PC-9 (cell line): ENCODE measurements around the gene NHLRC2.

Source experiments
- EZH2 ChIP-seq: fragments of 200-600 bp; sonication (generic); IDR thresholded peaks from 2 replicates; pipeline ENCODE4 v1.8.0; 2017; ENCODE audit warnings: antibody characterized with exemption, low read depth
- TF ChIP-seq, protein P1 (sequence below): fragments of 200-600 bp; sonication (generic); conservative IDR thresholded peaks from 2 replicates; pipeline ENCODE4 v1.6.1; 2017; ENCODE audit warnings: mixed run types, antibody characterized with exemption, mild to moderate bottlenecking, moderate library complexity

DNA sequence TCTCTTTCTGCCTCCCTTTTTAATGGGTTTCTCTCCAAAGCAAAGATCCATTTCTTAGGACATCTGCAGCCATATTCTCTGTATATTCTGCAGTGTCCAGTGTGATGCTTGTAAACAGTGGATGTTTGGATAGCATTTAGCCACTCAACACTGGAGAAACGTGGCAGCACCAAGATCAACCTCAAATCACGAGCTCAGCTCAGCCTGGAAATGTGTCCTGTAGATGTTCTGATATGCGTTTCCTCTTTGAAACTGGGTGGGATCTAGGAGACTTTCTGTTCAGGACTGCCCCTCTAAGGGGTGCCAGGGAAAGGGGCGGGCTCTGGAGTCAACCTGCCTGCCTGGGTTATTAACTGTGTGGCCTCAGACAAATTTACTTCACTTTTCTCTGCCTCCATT lies 91.2 kb downstream of the NHLRC2 start:
- TF ChIP-seq, protein P1, sequence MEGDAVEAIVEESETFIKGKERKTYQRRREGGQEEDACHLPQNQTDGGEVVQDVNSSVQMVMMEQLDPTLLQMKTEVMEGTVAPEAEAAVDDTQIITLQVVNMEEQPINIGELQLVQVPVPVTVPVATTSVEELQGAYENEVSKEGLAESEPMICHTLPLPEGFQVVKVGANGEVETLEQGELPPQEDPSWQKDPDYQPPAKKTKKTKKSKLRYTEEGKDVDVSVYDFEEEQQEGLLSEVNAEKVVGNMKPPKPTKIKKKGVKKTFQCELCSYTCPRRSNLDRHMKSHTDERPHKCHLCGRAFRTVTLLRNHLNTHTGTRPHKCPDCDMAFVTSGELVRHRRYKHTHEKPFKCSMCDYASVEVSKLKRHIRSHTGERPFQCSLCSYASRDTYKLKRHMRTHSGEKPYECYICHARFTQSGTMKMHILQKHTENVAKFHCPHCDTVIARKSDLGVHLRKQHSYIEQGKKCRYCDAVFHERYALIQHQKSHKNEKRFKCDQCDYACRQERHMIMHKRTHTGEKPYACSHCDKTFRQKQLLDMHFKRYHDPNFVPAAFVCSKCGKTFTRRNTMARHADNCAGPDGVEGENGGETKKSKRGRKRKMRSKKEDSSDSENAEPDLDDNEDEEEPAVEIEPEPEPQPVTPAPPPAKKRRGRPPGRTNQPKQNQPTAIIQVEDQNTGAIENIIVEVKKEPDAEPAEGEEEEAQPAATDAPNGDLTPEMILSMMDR: no peak
- TF ChIP-seq EZH2: no peak
